WTC11 (cell line): ENCODE data around the gene SAMD5.

Source experiments
- RORB ChIP-seq: fragments of 250-450 bp; sonication (Bioruptor Pico); IDR thresholded peaks from 2 replicates; pipeline ENCODE4 v1.9.0; 2021; ENCODE audit warnings: mild to moderate bottlenecking
- TF ChIP-seq, protein P1 (sequence below): sonication (generic); formaldehyde crosslinking; IDR thresholded peaks from 2 replicates; pipeline ENCODE4 v1.8.0; 2022; ENCODE audit warnings: mild to moderate bottlenecking, missing genetic modification reagents
- TF ChIP-seq, protein P2 (sequence below): fragments of 200-600 bp; IDR thresholded peaks from 2 replicates; pipeline ENCODE4 v1.8.0; 2022; ENCODE audit warnings: antibody characterized with exemption
- TF ChIP-seq, protein P3 (sequence below): sonication (generic); formaldehyde crosslinking; IDR thresholded peaks from 2 replicates; pipeline ENCODE4 v1.8.1; 2023; ENCODE audit warnings: mild to moderate bottlenecking, missing genetic modification reagents

DNA sequence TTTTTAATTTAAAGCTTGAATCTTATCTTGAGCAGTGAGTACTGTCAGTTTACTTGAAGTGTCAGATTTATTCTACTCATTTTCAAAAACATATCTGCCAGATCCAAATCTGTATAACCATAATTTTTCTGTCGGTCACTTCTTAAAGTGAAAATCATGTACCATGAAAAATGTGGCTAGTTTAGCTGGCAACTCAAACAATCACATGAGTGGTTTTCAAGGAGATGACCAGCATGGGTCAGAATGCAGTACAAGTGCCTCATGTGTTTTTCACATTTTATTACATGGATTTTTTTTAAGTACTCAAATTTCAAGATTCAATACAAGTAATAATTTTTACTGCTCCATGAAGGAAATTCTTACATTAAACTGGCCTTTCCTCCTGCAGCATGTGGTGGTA lies 11.0 kb upstream of the SAMD5 start:
- TF ChIP-seq, protein P1, sequence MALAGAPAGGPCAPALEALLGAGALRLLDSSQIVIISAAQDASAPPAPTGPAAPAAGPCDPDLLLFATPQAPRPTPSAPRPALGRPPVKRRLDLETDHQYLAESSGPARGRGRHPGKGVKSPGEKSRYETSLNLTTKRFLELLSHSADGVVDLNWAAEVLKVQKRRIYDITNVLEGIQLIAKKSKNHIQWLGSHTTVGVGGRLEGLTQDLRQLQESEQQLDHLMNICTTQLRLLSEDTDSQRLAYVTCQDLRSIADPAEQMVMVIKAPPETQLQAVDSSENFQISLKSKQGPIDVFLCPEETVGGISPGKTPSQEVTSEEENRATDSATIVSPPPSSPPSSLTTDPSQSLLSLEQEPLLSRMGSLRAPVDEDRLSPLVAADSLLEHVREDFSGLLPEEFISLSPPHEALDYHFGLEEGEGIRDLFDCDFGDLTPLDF = no peak
- no peak for TF ChIP-seq RORB (CRISPR knock-in tag)
- TF ChIP-seq, protein P2, sequence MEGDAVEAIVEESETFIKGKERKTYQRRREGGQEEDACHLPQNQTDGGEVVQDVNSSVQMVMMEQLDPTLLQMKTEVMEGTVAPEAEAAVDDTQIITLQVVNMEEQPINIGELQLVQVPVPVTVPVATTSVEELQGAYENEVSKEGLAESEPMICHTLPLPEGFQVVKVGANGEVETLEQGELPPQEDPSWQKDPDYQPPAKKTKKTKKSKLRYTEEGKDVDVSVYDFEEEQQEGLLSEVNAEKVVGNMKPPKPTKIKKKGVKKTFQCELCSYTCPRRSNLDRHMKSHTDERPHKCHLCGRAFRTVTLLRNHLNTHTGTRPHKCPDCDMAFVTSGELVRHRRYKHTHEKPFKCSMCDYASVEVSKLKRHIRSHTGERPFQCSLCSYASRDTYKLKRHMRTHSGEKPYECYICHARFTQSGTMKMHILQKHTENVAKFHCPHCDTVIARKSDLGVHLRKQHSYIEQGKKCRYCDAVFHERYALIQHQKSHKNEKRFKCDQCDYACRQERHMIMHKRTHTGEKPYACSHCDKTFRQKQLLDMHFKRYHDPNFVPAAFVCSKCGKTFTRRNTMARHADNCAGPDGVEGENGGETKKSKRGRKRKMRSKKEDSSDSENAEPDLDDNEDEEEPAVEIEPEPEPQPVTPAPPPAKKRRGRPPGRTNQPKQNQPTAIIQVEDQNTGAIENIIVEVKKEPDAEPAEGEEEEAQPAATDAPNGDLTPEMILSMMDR = no peak
- TF ChIP-seq, protein P3, sequence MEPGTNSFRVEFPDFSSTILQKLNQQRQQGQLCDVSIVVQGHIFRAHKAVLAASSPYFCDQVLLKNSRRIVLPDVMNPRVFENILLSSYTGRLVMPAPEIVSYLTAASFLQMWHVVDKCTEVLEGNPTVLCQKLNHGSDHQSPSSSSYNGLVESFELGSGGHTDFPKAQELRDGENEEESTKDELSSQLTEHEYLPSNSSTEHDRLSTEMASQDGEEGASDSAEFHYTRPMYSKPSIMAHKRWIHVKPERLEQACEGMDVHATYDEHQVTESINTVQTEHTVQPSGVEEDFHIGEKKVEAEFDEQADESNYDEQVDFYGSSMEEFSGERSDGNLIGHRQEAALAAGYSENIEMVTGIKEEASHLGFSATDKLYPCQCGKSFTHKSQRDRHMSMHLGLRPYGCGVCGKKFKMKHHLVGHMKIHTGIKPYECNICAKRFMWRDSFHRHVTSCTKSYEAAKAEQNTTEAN = no peak
